ENCODE results near the gene KLHL29.

- TF ChIP-seq, protein P1, sequence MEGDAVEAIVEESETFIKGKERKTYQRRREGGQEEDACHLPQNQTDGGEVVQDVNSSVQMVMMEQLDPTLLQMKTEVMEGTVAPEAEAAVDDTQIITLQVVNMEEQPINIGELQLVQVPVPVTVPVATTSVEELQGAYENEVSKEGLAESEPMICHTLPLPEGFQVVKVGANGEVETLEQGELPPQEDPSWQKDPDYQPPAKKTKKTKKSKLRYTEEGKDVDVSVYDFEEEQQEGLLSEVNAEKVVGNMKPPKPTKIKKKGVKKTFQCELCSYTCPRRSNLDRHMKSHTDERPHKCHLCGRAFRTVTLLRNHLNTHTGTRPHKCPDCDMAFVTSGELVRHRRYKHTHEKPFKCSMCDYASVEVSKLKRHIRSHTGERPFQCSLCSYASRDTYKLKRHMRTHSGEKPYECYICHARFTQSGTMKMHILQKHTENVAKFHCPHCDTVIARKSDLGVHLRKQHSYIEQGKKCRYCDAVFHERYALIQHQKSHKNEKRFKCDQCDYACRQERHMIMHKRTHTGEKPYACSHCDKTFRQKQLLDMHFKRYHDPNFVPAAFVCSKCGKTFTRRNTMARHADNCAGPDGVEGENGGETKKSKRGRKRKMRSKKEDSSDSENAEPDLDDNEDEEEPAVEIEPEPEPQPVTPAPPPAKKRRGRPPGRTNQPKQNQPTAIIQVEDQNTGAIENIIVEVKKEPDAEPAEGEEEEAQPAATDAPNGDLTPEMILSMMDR (IDR thresholded peaks at IDR 0.05; ENCODE audit: insufficient read depth, low read length): no peak
- TF ChIP-seq, protein P2, sequence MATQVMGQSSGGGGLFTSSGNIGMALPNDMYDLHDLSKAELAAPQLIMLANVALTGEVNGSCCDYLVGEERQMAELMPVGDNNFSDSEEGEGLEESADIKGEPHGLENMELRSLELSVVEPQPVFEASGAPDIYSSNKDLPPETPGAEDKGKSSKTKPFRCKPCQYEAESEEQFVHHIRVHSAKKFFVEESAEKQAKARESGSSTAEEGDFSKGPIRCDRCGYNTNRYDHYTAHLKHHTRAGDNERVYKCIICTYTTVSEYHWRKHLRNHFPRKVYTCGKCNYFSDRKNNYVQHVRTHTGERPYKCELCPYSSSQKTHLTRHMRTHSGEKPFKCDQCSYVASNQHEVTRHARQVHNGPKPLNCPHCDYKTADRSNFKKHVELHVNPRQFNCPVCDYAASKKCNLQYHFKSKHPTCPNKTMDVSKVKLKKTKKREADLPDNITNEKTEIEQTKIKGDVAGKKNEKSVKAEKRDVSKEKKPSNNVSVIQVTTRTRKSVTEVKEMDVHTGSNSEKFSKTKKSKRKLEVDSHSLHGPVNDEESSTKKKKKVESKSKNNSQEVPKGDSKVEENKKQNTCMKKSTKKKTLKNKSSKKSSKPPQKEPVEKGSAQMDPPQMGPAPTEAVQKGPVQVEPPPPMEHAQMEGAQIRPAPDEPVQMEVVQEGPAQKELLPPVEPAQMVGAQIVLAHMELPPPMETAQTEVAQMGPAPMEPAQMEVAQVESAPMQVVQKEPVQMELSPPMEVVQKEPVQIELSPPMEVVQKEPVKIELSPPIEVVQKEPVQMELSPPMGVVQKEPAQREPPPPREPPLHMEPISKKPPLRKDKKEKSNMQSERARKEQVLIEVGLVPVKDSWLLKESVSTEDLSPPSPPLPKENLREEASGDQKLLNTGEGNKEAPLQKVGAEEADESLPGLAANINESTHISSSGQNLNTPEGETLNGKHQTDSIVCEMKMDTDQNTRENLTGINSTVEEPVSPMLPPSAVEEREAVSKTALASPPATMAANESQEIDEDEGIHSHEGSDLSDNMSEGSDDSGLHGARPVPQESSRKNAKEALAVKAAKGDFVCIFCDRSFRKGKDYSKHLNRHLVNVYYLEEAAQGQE (IDR thresholded peaks at IDR 0.05; ENCODE audit: insufficient replicate concordance, low read depth): no peak
Observed at GRCh38 chr2:23417310-23417709, 32.3 kb downstream of the KLHL29 start.

All from HL-60 (cell line).